Measurements from ENCODE around the gene VSTM2L. TPM values are rescaled to one million over a fixed set of nuclear protein-coding genes. Genes with fewer than 3 reads are reported as not detected.

Gene VSTM2L
- total and polyA plus RNA-seq, 12 donors: 1.8 to 17.2 (median 8.9) TPM

- ATAC-seq (no peak), DNase-seq (no peak)
- no peak overlapping the region for H3K27ac ChIP-seq
- no peaks in the 10 kb centered on the region for H3K4me1 ChIP-seq
- H3K4me3 ChIP-seq: no peak overlapping the region
- peaks cover 0 to 30% (median 0%) of the 10 kb centered on the region in 7 donors for H3K27me3 ChIP-seq
- intact Hi-C loops (cut with DNase I): no loop called here
- H3K9me3 ChIP-seq: no peaks in the 10 kb centered on the region
- no peaks in the 10 kb centered on the region for H3K36me3 ChIP-seq
- TF ChIP-seq, protein P1, sequence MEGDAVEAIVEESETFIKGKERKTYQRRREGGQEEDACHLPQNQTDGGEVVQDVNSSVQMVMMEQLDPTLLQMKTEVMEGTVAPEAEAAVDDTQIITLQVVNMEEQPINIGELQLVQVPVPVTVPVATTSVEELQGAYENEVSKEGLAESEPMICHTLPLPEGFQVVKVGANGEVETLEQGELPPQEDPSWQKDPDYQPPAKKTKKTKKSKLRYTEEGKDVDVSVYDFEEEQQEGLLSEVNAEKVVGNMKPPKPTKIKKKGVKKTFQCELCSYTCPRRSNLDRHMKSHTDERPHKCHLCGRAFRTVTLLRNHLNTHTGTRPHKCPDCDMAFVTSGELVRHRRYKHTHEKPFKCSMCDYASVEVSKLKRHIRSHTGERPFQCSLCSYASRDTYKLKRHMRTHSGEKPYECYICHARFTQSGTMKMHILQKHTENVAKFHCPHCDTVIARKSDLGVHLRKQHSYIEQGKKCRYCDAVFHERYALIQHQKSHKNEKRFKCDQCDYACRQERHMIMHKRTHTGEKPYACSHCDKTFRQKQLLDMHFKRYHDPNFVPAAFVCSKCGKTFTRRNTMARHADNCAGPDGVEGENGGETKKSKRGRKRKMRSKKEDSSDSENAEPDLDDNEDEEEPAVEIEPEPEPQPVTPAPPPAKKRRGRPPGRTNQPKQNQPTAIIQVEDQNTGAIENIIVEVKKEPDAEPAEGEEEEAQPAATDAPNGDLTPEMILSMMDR (IDR thresholded peaks at IDR 0.05): no peak
- 89% methylated on average over 8 of the region's 8 CpGs for WGBS, 2 donors
Measured at GRCh38 chr20:37932074-37932473, 29.1 kb downstream of the VSTM2L start.

DNA sequence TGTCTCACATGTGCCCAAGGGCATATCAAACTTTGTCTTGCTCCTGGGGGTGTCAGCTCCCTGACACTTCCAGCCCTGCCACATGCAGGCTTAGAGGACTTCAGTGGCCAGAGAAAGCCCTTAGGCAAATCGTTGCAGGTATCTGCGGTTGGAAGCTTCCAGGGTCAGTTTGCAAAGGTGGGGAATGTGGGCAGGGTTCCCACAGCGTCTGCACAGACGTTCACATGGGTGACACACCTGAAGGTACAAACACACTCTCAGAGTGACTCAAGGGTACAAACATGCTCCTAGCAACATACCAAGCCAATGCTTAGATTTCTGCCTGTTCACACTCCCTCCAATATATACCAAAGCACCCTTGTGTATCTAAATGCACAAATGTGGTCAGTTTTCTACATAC is 30.0 kb downstream of the VSTM2L start:
- intact Hi-C loops (cut with DNase I): no loop called here
- Histone ChIP-seq H3K4me3 (no peak overlapping the region), H3K27ac (no peak overlapping the region), H3K4me1 (no peaks in the 10 kb centered on the region), H3K9me3 (no peaks in the 10 kb centered on the region), H3K27me3 (peaks cover 0 to 24% (median 0%) of the 10 kb centered on the region in 7 donors), H3K36me3 (no peaks in the 10 kb centered on the region)
- TF ChIP-seq, protein P1 (IDR thresholded peaks at IDR 0.05): no peak
- ATAC-seq: no peak
- WGBS, 2 donors: 46 to 60% methylated on average over 4 of the region's 4 CpGs
- DNase-seq: no peak

DNA sequence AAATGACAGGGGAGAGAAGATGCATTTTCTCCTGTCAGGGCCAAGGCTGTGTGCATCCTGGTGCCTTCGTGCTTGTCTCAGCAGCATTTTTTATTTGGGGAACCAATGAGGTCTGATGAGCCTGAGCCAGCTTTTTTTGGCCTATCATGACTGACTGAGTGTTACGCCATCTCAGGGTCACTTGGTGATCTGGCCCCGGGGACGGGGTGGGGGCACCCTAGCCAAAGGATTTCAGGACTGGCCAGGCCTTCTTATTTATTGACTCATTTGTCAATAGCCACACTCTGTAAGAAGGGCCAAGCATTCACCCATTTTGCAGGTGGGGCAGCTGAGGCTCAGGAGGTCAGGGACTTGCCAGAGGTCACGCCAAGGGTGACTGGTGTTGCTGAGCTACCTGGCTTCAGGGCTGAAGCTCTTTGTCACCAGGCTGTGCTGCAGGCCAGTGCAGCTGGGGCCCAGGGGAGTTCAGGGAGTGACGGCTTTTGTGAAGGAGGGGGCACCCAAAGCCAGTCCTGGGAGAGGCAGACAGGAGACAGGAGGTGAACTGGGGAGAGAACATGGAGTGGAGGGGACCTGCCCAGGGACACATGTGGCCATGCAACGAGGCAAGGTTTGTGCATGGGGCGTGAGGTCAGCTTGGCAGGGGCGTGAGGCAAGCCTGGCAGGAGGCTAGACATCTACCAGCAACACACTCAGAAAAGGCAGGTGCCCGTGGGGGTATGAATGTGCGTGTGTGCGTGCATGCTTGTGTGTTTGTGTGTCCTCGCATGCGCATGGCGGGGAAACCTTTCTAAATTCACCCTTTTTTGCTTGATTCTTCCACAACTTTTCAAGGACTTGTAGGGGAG is 31.1 kb downstream of the VSTM2L start:
- H3K27ac ChIP-seq: no peak overlapping the region
- DNase-seq (no peak), ATAC-seq (peak in 1 of 8 donors; percentile 40)
- no peaks in the 10 kb centered on the region for H3K9me3 ChIP-seq
- 88 to 90% methylated on average over 15 of the region's 15 CpGs for WGBS, 2 donors
- TF ChIP-seq, protein P1 (IDR thresholded peaks at IDR 0.05): no peak
- intact Hi-C loops (cut with DNase I): no loop called here
- H3K36me3 ChIP-seq: no peaks in the 10 kb centered on the region
- no peak overlapping the region for H3K4me3 ChIP-seq
- H3K27me3 ChIP-seq: peaks cover 0 to 24% (median 0%) of the 10 kb centered on the region in 7 donors
- no peaks in the 10 kb centered on the region for H3K4me1 ChIP-seq

DNA sequence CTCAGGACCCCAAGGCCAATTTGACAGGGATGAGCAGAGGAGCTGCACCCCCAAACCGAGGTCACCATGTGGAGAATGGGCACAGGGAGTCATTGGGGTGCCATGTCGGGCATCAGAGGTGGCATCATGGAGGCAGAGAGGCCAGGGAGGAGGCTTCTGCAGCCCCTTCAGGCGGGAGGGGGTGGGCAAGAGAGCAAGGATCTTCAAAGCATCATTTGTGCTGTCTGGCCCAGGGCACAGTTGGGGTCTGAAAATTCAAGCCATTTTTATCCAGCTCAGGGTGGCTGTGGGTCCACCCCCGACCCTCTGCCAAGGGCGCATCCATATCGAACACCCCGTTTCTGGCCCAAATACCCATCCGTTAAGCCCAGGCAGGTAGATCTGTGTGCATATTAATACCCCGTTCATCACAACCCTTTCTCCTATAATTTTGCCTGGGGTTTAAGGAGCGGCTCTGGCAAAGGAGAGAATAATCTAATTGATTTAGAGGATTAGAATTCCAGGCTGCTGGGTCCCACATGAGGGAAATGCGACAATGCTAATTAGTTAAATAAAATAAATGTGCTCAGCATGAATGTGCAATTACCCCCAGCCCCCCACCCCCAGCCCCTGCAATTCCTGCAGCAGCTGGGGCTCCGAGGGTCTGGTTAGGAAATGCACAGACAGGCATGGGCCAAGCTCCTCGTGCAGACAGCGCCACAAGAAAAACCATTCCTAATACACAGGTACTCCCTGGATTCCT is 31.9 kb downstream of the VSTM2L start:
- ATAC-seq (no peak), DNase-seq (no peak)
- Histone ChIP-seq H3K27ac (no peak overlapping the region), H3K27me3 (peaks cover 0 to 24% (median 0%) of the 10 kb centered on the region in 7 donors), H3K36me3 (no peaks in the 10 kb centered on the region), H3K4me1 (no peaks in the 10 kb centered on the region), H3K4me3 (no peak overlapping the region), H3K9me3 (no peaks in the 10 kb centered on the region)
- TF ChIP-seq, protein P1 (IDR thresholded peaks at IDR 0.05): no peak
- intact Hi-C loops (cut with DNase I): no loop called here
- 83 to 89% methylated on average over 14 of the region's 14 CpGs for WGBS, 2 donors
